Measurements from ENCODE around the gene LRGUK.
"Not testable (repeated sequence)": the region's sequence is repeated elsewhere in the genome, so short reads cannot be mapped to it uniquely, and the experiment has no call there.

Gene LRGUK

DNA sequence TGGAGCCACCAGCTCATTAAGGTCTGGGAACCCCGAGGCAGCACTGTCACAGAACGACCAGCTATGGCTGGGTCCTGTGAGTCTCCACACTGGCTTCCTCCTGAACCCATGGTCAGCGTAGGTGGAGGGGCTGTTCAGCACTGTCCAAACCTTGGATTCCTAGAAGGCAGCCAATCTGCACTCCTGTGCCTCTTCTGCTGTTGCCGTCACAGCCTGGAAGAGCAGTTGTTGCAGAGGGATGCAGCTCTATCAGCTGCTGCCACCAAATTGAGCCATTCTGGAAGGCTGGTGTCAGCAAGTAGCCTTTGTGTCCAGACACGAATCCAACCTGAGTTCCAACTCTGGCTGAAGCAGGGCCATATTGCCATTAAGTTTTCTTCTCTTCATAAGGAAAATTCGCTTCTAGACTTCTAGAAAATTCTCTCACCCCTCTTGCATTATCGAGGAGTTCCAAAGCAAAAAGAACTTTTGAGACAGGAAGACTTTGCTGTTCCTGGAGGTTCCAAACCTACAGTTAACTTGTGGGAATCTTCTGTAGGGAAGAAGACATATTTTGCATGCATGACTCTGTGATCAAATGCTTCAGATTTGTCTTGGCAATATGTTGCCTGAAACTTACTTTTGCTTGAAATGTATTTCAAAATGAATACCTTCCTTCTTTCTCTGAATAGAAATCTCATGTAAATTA is 84.0 kb downstream of the LRGUK start:
- TF ChIP-seq POLR2A (IDR thresholded peaks at IDR 0.05; ENCODE audit: low read depth, low read length) (no peak), POLR2AphosphoS5 (IDR thresholded peaks at IDR 0.05; ENCODE audit: low read depth, low read length) (no peak), PAX5 (IDR thresholded peaks at IDR 0.05; ENCODE audit: insufficient read depth, low read length, severe bottlenecking) (no peak), TAF1 (IDR thresholded peaks at IDR 0.05; ENCODE audit: low read depth, low read length) (no peak), SPI1 (IDR thresholded peaks at IDR 0.05; ENCODE audit: low read depth, low read length) (no peak), POU2F2 (IDR thresholded peaks at IDR 0.05; ENCODE audit: low read depth, low read length) (no peak)
- FAIRE-seq (no peak), DNase-seq (ENCODE audit: insufficient read length, low spot score) (no peak)

DNA sequence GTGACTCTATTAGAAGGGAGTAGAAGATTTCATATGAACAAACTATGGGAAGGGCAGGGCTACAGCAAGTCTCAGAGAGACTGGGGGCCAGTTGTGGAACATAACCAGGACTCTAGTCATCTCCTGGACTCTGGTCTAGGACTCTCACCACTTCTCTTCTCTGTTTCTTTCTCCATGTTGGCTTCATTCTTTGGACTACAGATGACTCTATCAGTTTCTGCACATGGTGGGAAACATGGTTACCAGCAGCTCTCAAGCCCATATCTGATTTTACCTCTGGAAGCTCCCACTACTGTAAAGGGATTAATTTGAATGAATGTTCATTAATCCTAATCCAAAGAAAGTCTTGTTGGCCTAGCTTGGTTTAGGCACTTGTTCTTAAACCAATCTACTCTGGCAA is 84.7 kb downstream of the LRGUK start:
- FAIRE-seq (no peak), DNase-seq (ENCODE audit: insufficient read length, low spot score) (no peak)
- TF ChIP-seq POLR2A (IDR thresholded peaks at IDR 0.05; ENCODE audit: low read depth, low read length) (no peak), POLR2AphosphoS5 (IDR thresholded peaks at IDR 0.05; ENCODE audit: low read depth, low read length) (no peak), POU2F2 (IDR thresholded peaks at IDR 0.05; ENCODE audit: low read depth, low read length) (no peak), TAF1 (IDR thresholded peaks at IDR 0.05; ENCODE audit: low read depth, low read length) (no peak), PAX5 (IDR thresholded peaks at IDR 0.05; ENCODE audit: insufficient read depth, low read length, severe bottlenecking) (no peak), SPI1 (IDR thresholded peaks at IDR 0.05; ENCODE audit: low read depth, low read length) (no peak)

DNA sequence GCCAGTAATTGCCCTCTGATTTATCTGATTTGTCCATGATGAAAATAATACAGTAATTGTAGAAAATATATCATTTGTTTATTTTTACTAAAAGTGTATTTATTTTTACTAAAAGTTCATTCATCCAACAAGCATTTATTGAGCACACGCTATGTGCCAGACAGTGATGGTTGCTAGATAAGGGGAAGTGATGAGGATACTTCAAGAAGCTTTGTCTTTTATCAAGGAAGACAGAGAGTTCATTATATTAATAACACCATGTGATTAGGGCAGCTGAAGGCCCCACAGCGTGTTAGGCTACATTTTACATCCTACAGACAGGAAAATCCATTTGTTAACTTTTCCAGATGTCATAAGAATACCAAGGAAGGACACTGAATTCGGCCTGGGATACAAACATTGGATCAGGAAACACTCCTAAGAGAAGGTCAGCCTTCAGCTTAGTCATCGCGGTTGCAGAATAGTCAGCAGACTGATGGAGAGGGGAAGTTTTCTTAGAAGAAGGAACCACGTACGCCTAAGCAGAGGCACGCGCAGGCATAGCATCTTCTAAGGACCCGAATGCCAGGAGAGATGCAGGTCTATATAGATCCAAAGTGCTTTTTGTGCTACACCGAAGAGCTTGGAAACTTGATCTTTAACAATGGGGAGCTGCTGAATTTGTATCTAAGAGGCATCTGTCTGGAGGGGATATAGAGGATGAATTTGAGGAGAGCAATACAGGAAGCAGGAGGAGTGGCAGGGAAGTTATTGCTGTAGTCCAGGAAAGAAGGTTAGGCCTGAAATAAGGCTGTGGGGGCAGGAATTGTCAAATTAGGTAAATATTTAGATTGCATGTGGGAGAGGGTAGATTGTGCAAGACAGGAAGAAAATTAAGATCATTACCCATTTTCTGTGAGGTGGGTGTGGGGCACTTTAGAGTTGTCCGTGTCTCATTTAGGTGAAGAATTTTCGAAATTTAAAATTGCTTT is 85.7 kb downstream of the LRGUK start:
- no peak for TF ChIP-seq POU2F2 (IDR thresholded peaks at IDR 0.05; ENCODE audit: low read depth, low read length)
- no peak for TF ChIP-seq POLR2AphosphoS5 (IDR thresholded peaks at IDR 0.05; ENCODE audit: low read depth, low read length)
- TF ChIP-seq SPI1 (IDR thresholded peaks at IDR 0.05; ENCODE audit: low read depth, low read length): no peak
- TF ChIP-seq TAF1 (IDR thresholded peaks at IDR 0.05; ENCODE audit: low read depth, low read length): no peak
- no peak for TF ChIP-seq POLR2A (IDR thresholded peaks at IDR 0.05; ENCODE audit: low read depth, low read length)
- TF ChIP-seq PAX5 (IDR thresholded peaks at IDR 0.05; ENCODE audit: insufficient read depth, low read length, severe bottlenecking): no peak
- FAIRE-seq: no peak
- no peak for DNase-seq (ENCODE audit: insufficient read length, low spot score)

DNA sequence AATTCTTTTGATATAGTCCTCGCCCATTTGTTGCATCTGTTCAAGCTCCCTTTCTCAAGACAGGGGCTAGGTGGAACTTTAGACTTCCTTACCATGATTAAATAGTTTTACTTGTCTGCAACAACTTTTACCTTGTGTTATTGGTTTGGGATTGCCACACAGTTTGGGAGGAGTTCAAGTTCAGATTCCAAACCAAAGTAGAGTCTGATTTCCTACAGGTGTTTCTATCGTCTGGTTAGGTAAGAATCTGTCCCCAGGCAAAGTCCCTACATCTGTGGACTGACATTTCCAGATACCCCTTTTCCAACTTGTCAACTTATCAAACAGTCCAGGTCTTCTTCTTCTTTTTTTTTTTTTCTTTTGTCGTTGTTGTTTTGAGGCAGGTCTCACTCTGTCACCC is 93.1 kb downstream of the LRGUK start:
- DNase-seq (ENCODE audit: insufficient read length, low spot score) (no peak), FAIRE-seq (no peak)
- no peak for TF ChIP-seq POLR2AphosphoS5 (IDR thresholded peaks at IDR 0.05; ENCODE audit: low read depth, low read length)
- no peak for TF ChIP-seq POU2F2 (IDR thresholded peaks at IDR 0.05; ENCODE audit: low read depth, low read length)
- TF ChIP-seq POLR2A (IDR thresholded peaks at IDR 0.05; ENCODE audit: low read depth, low read length): no peak
- TF ChIP-seq PAX5 (IDR thresholded peaks at IDR 0.05; ENCODE audit: insufficient read depth, low read length, severe bottlenecking): no peak
- TF ChIP-seq SPI1 (IDR thresholded peaks at IDR 0.05; ENCODE audit: low read depth, low read length): no peak
- TF ChIP-seq TAF1 (IDR thresholded peaks at IDR 0.05; ENCODE audit: low read depth, low read length): no peak

DNA sequence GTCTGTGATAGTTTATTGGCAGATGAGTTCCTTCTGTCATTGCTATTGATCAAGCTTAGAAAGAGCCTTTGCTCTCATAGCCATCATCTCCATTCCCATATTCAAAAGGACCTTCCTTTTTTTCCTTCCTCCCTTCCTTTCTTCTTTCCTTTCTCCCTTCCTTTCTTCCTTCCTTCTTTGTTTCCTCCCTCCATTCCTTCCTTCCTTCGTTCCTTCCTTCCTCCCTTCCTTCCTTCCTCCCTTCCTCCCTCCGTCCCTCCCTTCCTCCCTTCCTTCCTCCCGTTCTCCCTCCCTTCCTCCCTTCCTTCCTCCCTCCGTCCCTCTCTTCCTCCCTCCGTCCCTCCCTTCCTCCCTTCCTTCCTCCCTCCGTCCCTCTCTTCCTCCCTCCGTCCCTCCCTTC is 104.2 kb downstream of the LRGUK start:
- DNase-seq (ENCODE audit: insufficient read length, low spot score); FAIRE-seq: not testable (repeated sequence)

DNA sequence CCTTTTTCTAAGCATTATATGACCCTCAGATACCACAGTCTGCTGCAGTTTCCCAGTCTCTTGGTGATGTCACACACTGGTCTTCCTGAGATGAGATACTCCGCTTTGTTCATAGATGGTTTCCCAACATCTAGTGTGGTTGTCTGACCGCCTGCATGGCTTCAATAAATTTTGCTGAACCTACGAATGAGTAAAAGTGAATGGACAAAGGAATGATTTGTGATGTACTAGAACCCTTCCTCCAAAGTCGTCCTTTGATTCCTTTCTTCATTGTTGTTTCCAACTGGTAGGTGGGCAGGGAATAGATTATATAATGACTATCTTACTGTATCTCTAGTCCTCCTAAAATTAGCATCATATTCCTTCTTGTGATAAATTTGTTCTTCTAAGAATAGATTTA is 107.1 kb downstream of the LRGUK start:
- DNase-seq (ENCODE audit: insufficient read length, low spot score) (no peak), FAIRE-seq (no peak)
- TF ChIP-seq POU2F2 (IDR thresholded peaks at IDR 0.05; ENCODE audit: low read depth, low read length): no peak
- no peak for TF ChIP-seq POLR2A (IDR thresholded peaks at IDR 0.05; ENCODE audit: low read depth, low read length)
- TF ChIP-seq PAX5 (IDR thresholded peaks at IDR 0.05; ENCODE audit: insufficient read depth, low read length, severe bottlenecking): no peak
- no peak for TF ChIP-seq POLR2AphosphoS5 (IDR thresholded peaks at IDR 0.05; ENCODE audit: low read depth, low read length)
- TF ChIP-seq TAF1 (IDR thresholded peaks at IDR 0.05; ENCODE audit: low read depth, low read length): no peak
- no peak for TF ChIP-seq SPI1 (IDR thresholded peaks at IDR 0.05; ENCODE audit: low read depth, low read length)

DNA sequence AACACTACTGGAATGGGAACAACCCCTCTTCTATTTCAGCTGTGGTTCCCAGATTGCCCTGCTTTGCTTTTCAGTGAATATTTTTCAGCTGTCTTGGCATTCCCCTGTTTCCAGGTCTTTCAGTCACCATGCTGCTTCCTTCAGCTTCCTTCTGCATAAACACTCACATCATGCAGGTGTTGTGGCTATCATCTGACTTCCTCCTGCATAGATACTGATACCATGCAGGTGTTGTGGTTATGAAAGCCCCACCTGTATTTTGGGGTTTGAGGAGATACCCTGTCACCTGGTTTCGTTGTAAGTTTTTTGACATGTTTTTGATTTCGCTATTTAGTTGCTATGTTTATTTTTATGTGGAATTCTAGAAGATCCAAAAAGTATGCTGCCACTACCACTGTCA is 118.1 kb downstream of the LRGUK start:
- no peak for DNase-seq (ENCODE audit: insufficient read length, low spot score)
- no peak for TF ChIP-seq POLR2AphosphoS5 (IDR thresholded peaks at IDR 0.05; ENCODE audit: low read depth, low read length)
- peak; percentile 56 for TF ChIP-seq SPI1 (IDR thresholded peaks at IDR 0.05; ENCODE audit: low read depth, low read length)
- peak; percentile 73 for FAIRE-seq

DNA sequence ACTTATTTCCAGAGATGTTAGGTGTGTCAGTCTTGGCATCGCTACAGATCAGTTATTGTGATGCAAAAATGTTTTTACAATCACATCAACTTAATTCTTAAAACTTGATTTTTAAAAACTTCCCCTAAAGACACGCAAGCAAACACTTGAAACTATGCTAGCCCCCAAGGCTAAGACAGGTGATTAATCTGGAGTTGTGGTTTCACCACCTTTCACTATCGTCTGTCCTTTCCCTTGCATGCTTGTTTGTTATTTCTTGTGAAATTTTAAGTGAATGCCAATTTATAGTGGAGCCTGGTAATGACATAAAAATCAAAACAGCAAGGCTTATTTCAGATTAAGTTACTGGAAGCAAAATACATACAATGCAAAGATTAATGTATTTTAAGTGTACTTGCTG is 119.2 kb downstream of the LRGUK start:
- no peak for FAIRE-seq
- no peak for DNase-seq (ENCODE audit: insufficient read length, low spot score)
- TF ChIP-seq POU2F2 (IDR thresholded peaks at IDR 0.05; ENCODE audit: low read depth, low read length) (no peak), POLR2A (IDR thresholded peaks at IDR 0.05; ENCODE audit: low read depth, low read length) (no peak), PAX5 (IDR thresholded peaks at IDR 0.05; ENCODE audit: insufficient read depth, low read length, severe bottlenecking) (no peak), SPI1 (IDR thresholded peaks at IDR 0.05; ENCODE audit: low read depth, low read length) (no peak), TAF1 (IDR thresholded peaks at IDR 0.05; ENCODE audit: low read depth, low read length) (no peak), POLR2AphosphoS5 (IDR thresholded peaks at IDR 0.05; ENCODE audit: low read depth, low read length) (no peak)

DNA sequence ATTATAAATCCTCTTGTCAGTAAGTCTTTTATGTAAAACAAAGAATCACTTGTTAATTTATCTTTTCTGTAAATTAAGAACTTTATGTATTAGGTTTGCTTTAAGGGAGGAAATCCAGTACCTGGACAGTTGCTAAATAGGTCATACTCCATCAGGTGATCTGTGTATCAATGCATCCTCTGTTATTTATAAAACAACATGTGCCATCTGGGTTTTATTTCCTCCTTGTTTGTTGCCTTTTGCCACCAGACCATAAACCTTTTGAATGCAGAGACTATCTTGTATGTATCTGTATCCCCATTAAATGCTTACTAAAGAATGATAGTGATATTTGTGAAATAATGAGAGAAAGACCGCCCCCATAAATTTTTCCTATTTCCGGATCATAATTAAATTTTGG is 119.6 kb downstream of the LRGUK start:
- TF ChIP-seq POLR2AphosphoS5 (IDR thresholded peaks at IDR 0.05; ENCODE audit: low read depth, low read length) (no peak), TAF1 (IDR thresholded peaks at IDR 0.05; ENCODE audit: low read depth, low read length) (no peak), POU2F2 (IDR thresholded peaks at IDR 0.05; ENCODE audit: low read depth, low read length) (no peak), SPI1 (IDR thresholded peaks at IDR 0.05; ENCODE audit: low read depth, low read length) (no peak), POLR2A (IDR thresholded peaks at IDR 0.05; ENCODE audit: low read depth, low read length) (no peak), PAX5 (IDR thresholded peaks at IDR 0.05; ENCODE audit: insufficient read depth, low read length, severe bottlenecking) (no peak)
- FAIRE-seq (no peak), DNase-seq (ENCODE audit: insufficient read length, low spot score) (no peak)
